ENCODE measurements around the gene MBL2.

The MBL2 gene

GRCh38 chr10:52739380-52740154 lies 33.0 kb downstream of the MBL2 start:
- no peak for DNase-seq

- DNase-seq, result no peak
Observed at GRCh38 chr10:52738951-52739350, 33.6 kb downstream of the MBL2 start.

- no peak for DNase-seq
Observed at GRCh38 chr10:52729271-52730104, 43.1 kb downstream of the MBL2 start.

- DNase-seq, result no peak
Observed at GRCh38 chr10:52720018-52720417, 52.6 kb downstream of the MBL2 start.

All from RPMI8226 (cell line).